GM21619 (cell line): Measurements from ENCODE around the gene PCNX3.
A peak's percentile ranks its signal among the peaks of the same experiment; 100 is the strongest.

Experiments
- ATAC-seq: cut with Tn5 transposase; IDR thresholded peaks from one replicate; pipeline ENCODE4 v1.9.1; 2021; ENCODE audit not compliant: unreplicated experiment

The PCNX3 gene

GRCh38 chr11:65596520-65596919 is 19.1 kb upstream of the PCNX3 start:
- no peak for ATAC-seq

GRCh38 chr11:65598258-65598699 is 17.3 kb upstream of the PCNX3 start:
- ATAC-seq = no peak

- ATAC-seq = no peak
Observed at GRCh38 chr11:65599216-65599954, 16.2 kb upstream of the PCNX3 start.

- no peak for ATAC-seq
Observed at GRCh38 chr11:65599955-65600246, 15.7 kb upstream of the PCNX3 start.

GRCh38 chr11:65604258-65604657 is 11.3 kb upstream of the PCNX3 start:
- no peak for ATAC-seq

- no peak for ATAC-seq
Observed at GRCh38 chr11:65606876-65607613, 8.5 kb upstream of the PCNX3 start.

GRCh38 chr11:65607614-65608426 is 7.8 kb upstream of the PCNX3 start:
- no peak for ATAC-seq

GRCh38 chr11:65609229-65609628 is 6.3 kb upstream of the PCNX3 start:
- no peak for ATAC-seq

GRCh38 chr11:65609665-65610064 is 5.9 kb upstream of the PCNX3 start:
- ATAC-seq = no peak

- no peak for ATAC-seq
Observed at GRCh38 chr11:65610404-65610803, 5.2 kb upstream of the PCNX3 start.

GRCh38 chr11:65611028-65611757 is 4.4 kb upstream of the PCNX3 start:
- no peak for ATAC-seq

GRCh38 chr11:65611758-65612603 is 3.6 kb upstream of the PCNX3 start:
- ATAC-seq = no peak

- ATAC-seq = no peak
Observed at GRCh38 chr11:65612691-65613090, 2.9 kb upstream of the PCNX3 start.

GRCh38 chr11:65613091-65613928 is 2.3 kb upstream of the PCNX3 start:
- no peak for ATAC-seq

- peak; percentile 1 for ATAC-seq
Observed at GRCh38 chr11:65615950-65616574, 486 bp downstream of the PCNX3 start.

- no peak for ATAC-seq
Observed at GRCh38 chr11:65616575-65617001, 1.0 kb downstream of the PCNX3 start.

GRCh38 chr11:65617136-65617850 is 1.7 kb downstream of the PCNX3 start:
- ATAC-seq = no peak
